Activated naive CD4-positive, alpha-beta T cell treated with anti-CD3 and anti-CD28 coated beads, Interleukin-2, amount 50 U/mL, for 72 hours (primary cell): ENCODE measurements around the gene TOX2. TPM values are rescaled to one million over a fixed set of nuclear protein-coding genes. Genes with fewer than 3 reads are reported as not detected.
A peak's percentile ranks its signal among the peaks of the same experiment; 100 is the strongest.

Source experiments
- ATAC-seq, 2 donors: fragments of 150-1000 bp; cut with Tn5 transposase; 2 replicates each; pipeline ENCODE4 v1.10.0; 2021; ENCODE audit warnings: mild to moderate bottlenecking in 2 of 2, moderate library complexity in 2 of 2
- DNase-seq, 2 donors: peaks; one replicate each; pipeline ENCODE4 v3.0.0; 2021 to 2022; ENCODE audit warnings: low spot score in 2 of 2
- H3K27ac Mint-ChIP-seq, 2 donors: one replicate each; pipeline ENCODE4 v1.8.0; 2022; ENCODE audit warnings: mild to moderate bottlenecking in 2 of 2, mixed read lengths in 2 of 2
- H3K36me3 Mint-ChIP-seq, 2 donors: one replicate each; pipeline ENCODE4 v1.8.0; 2022; ENCODE audit warnings: mixed read lengths in 2 of 2
- H3K9me3 Mint-ChIP-seq, 2 donors: one replicate each; pipeline ENCODE4 v1.8.0; 2022; ENCODE audit warnings: mixed read lengths in 2 of 2
- total RNA-seq, 2 donors: library from RNA; stranded (reverse); gene quantifications; one replicate each; pipeline ENCODE4 v1.2.3, GENCODE V29; 2022

The TOX2 gene
- total RNA-seq, 2 donors from 2014 or later: 1.5 to 3.6 TPM

GRCh38 chr20:44071057-44071456, 156.4 kb downstream of the TOX2 start:
- Mint-ChIP-seq H3K9me3 (no peaks in the 10 kb centered on the region), H3K36me3 (no peaks in the 10 kb centered on the region), H3K27ac (peak overlapping the region in 1 of 2 donors; percentile 99)
- DNase-seq: no peak
- no peak for ATAC-seq

DNA sequence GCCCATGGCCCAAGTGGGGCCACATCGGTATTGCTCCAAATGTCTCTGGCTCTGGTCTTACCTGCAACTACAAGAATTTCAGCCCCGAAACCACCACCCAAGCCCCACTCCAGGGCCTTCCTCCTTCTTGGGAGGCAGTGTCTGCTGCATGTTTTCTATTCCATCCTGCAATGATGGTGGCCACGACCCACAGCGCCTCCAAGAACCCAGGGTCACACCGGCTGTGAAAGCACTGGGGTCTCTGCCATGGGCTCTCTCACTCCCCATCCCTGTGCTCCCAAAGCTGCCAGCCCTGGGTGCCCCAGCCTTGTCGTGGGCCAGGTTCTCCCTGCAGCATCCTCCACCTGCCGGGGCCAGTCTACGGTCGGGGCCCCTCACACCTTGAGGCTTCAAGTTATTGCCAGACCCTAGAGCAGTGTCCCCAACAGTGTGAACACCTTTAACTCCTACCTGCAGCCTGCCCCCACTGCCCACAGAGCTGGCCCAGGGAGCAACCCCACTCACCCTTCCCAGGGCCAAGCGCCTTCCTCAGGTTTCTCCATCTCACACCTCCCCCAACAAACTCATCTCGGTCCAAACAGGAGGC, 157.0 kb downstream of the TOX2 start:
- H3K27ac Mint-ChIP-seq: no peak overlapping the region
- H3K9me3 Mint-ChIP-seq: no peaks in the 10 kb centered on the region

GRCh38 chr20:44072384-44072783, 157.7 kb downstream of the TOX2 start:
- ATAC-seq: no peak
- Mint-ChIP-seq H3K36me3 (no peaks in the 10 kb centered on the region), H3K27ac (no peak overlapping the region)

More for the DNA sequence above, 157.0 kb downstream of the TOX2 start:
- ATAC-seq (no peak), DNase-seq (no peak)
- no peaks in the 10 kb centered on the region for H3K36me3 Mint-ChIP-seq

DNA sequence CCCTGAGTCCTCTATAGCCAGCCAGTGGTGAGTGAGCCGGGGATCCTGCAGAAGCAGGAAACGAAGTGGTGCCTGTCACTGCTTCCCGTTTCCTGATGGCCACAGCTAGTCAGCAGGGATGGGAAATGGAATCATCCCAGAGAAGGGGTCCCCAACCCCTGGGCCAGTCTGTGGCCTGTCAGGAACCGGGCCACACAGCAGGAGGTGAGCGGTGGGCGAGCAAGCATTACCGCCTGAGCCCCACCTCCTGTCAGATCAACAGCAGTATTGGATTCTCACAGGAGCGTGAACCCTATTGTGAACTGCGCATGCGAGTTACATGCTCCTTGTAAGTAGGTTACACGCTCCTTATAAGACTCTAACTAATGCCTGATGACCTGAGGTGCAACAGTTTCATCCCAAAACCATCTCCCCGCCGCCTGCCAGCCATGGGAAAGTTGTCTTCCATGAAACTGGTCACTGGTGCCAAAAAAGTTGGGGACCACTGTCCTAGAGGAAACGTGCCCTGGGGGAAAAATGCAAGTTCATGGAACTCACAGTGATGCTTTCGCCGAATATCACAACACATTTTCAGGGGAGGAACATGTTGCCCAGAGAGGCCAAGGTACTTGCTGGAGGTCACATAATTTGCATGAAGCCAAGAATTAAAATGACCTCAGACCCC, 158.5 kb downstream of the TOX2 start:
- no peak overlapping the region for H3K27ac Mint-ChIP-seq
- H3K36me3 Mint-ChIP-seq: no peaks in the 10 kb centered on the region
- H3K9me3 Mint-ChIP-seq: no peaks in the 10 kb centered on the region
- ATAC-seq (no peak), DNase-seq (peak in 1 of 2 donors; percentile 49)

More at GRCh38 chr20:44072384-44072783, 157.7 kb downstream of the TOX2 start:
- H3K9me3 Mint-ChIP-seq: no peaks in the 10 kb centered on the region
- DNase-seq: no peak

GRCh38 chr20:44073675-44074071, 159.0 kb downstream of the TOX2 start:
- DNase-seq (no peak), ATAC-seq (no peak)
- Mint-ChIP-seq H3K27ac (no peak overlapping the region), H3K36me3 (no peaks in the 10 kb centered on the region), H3K9me3 (no peaks in the 10 kb centered on the region)

DNA sequence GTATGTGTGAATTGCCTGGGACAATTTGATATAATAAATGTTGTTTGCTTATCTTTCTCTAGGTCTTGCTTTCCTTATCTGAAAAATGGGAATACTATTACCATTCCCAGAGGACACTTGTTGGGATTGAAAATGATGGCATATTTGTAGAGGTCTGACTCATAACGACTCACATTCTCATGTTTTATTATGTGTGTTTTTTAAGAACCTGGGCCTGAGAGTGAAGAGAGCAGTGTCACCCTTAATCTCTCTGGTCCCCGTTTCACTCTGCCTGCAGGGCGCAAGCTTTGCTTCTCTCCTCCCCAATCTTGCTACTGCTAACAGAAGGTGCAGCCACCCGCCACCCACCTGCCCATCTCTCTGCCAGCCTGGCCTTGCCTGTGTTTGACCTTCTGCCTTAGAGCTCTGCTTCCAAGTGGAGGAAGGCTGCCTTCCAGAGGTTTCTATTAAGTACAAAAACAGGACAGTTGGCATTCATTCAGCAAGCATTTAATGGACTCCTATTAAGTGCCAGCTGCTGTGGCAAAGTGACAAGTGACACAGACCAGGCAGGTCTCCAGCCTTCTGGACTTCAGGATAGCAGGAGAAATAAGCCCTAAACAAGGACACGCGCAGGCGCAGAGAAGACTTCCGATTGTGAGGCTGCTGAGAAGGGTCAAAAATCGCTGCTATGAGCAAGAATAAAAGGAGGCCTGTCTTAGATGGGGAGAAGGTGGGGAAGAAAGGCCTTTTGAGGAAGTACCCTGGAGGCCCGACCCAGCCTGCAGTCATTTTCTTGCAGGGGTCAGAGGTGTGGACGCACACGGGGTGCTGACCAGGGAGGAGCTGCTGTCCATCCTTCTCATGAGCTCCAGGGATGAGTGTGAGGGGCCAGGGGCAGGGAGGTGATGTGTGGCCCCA, 159.8 kb downstream of the TOX2 start:
- H3K9me3 Mint-ChIP-seq: no peaks in the 10 kb centered on the region
- ATAC-seq (peak in 1 of 2 donors; percentile 49), DNase-seq (peak in 1 of 2 donors; percentile 53)
- no peaks in the 10 kb centered on the region for H3K36me3 Mint-ChIP-seq
- H3K27ac Mint-ChIP-seq: peak overlapping the region; percentile 37 to 64

GRCh38 chr20:44075191-44075949, 160.7 kb downstream of the TOX2 start:
- DNase-seq: no peak
- H3K36me3 Mint-ChIP-seq: no peaks in the 10 kb centered on the region
- ATAC-seq: no peak
- H3K27ac Mint-ChIP-seq: peak overlapping the region in 1 of 2 donors; percentile 64
- no peaks in the 10 kb centered on the region for H3K9me3 Mint-ChIP-seq

GRCh38 chr20:44075950-44076232, 161.2 kb downstream of the TOX2 start:
- Mint-ChIP-seq H3K27ac (no peak overlapping the region), H3K36me3 (no peaks in the 10 kb centered on the region), H3K9me3 (no peaks in the 10 kb centered on the region)
- no peak for ATAC-seq
- no peak for DNase-seq

- ATAC-seq: no peak
- peak overlapping the region; percentile 55 to 69 for H3K27ac Mint-ChIP-seq
- DNase-seq: no peak
- H3K36me3 Mint-ChIP-seq: no peaks in the 10 kb centered on the region
- H3K9me3 Mint-ChIP-seq: no peaks in the 10 kb centered on the region
Observed at GRCh38 chr20:44079291-44079690, 164.6 kb downstream of the TOX2 start.

GRCh38 chr20:44080064-44080463, 165.4 kb downstream of the TOX2 start:
- ATAC-seq (no peak), DNase-seq (no peak)
- no peaks in the 10 kb centered on the region for H3K36me3 Mint-ChIP-seq
- H3K27ac Mint-ChIP-seq: peak overlapping the region in 1 of 2 donors; percentile 13
- H3K9me3 Mint-ChIP-seq: no peaks in the 10 kb centered on the region

DNA sequence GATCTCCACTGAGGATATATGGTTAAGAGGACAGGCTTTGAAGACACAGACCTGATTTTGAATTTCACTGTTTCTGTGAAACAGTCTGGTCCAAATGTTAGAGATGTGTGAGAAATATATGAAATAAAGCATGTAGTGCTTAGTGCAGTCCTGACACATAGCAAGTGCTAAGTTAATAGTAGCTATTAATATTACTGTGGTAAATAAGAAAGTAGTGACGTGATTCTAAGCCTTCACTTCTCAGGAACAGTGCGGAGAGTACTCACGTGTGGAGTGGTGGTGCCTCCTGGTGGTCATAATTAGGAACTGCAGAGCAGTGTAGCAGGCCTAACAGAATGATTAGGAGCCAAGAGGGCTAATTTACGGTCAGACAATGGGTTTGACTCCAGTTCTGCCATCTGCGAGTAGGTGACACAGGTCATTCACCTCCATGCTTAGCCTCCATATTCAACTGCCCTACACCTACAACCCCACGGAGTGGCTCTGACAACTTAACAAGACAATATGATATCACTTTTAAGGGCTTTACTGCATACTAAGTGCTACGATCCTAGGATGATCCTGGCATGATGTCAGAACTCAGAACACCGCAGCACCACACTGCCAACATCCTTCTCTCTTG, 166.1 kb downstream of the TOX2 start:
- H3K27ac Mint-ChIP-seq: no peak overlapping the region
- H3K9me3 Mint-ChIP-seq: no peaks in the 10 kb centered on the region
- no peaks in the 10 kb centered on the region for H3K36me3 Mint-ChIP-seq
- ATAC-seq: peak; percentile 93 to 96
- DNase-seq: peak; percentile 76 to 79

GRCh38 chr20:44081476-44081875, 166.8 kb downstream of the TOX2 start:
- DNase-seq (no peak), ATAC-seq (no peak)
- Mint-ChIP-seq H3K36me3 (no peaks in the 10 kb centered on the region), H3K27ac (peak overlapping the region in 1 of 2 donors; percentile 76), H3K9me3 (no peaks in the 10 kb centered on the region)

- H3K27ac Mint-ChIP-seq: peak overlapping the region in 1 of 2 donors; percentile 76
- H3K9me3 Mint-ChIP-seq: no peaks in the 10 kb centered on the region
- DNase-seq (no peak), ATAC-seq (no peak)
- H3K36me3 Mint-ChIP-seq: no peaks in the 10 kb centered on the region
Observed at GRCh38 chr20:44081888-44082287, 167.2 kb downstream of the TOX2 start.

GRCh38 chr20:44083220-44083933, 168.7 kb downstream of the TOX2 start:
- no peak for ATAC-seq
- no peak for DNase-seq
- Mint-ChIP-seq H3K9me3 (no peaks in the 10 kb centered on the region), H3K36me3 (no peaks in the 10 kb centered on the region), H3K27ac (no peak overlapping the region)

DNA sequence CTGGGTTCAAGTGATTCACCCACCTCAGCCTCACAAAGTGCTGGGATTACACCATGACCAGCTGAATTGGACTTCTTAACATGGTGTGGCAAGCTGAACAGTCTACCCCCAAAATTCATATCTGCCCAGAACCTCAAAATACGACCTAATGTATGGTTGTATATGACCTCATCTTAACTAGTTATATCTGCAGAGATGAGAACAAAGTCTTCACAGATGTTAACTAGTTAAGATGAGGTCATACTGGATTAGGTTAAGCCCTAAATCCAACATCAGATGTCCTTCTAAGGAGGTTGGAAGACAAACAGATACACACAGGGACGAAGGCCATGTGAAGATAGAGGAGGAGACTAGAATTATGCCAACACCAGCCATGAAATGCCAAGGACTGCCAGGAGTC, 169.8 kb downstream of the TOX2 start:
- peak overlapping the region in 1 of 2 donors; percentile 22 for H3K27ac Mint-ChIP-seq
- ATAC-seq (no peak), DNase-seq (no peak)
- no peaks in the 10 kb centered on the region for H3K36me3 Mint-ChIP-seq
- no peaks in the 10 kb centered on the region for H3K9me3 Mint-ChIP-seq

GRCh38 chr20:44084891-44085290, 170.2 kb downstream of the TOX2 start:
- H3K36me3 Mint-ChIP-seq: no peaks in the 10 kb centered on the region
- ATAC-seq (no peak), DNase-seq (no peak)
- no peaks in the 10 kb centered on the region for H3K9me3 Mint-ChIP-seq
- H3K27ac Mint-ChIP-seq: peak overlapping the region in 1 of 2 donors; percentile 22
